Panc1 (cell line): ENCODE measurements around the gene C11orf68. TPM values are rescaled to one million over a fixed set of nuclear protein-coding genes. Genes with fewer than 3 reads are reported as not detected.
A peak's percentile ranks its signal among the peaks of the same experiment; 100 is the strongest.

Experiments
- ATAC-seq: fragments of 200-7000 bp; cut with Tn5 transposase; 2 replicates; pipeline ENCODE4 v1.9.1; 2020; ENCODE audit warnings: mild to moderate bottlenecking, moderate library complexity
- BruUV-seq: library from RNA; stranded (reverse); fragments of 400-500 nt; replicated peaks from 2 replicates; lab custom pipeline; 2021; lab: Mats Ljungman, UMichigan
- CTCF ChIA-PET: fragments of 300-600 bp; sonication (Branson Sonifier 250); formaldehyde crosslinking; loops from one replicate; lab custom pipeline; 2022; ENCODE audit warnings: antibody characterized with exemption; lab: Charles Lee
- POLR2A ChIA-PET: fragments of 300-600 bp; sonication (Branson Sonifier 250); formaldehyde crosslinking; loops from one replicate; lab custom pipeline; 2022; ENCODE audit warnings: antibody characterized with exemption; lab: Charles Lee
- DNase-seq: peaks from one replicate; pipeline ENCODE4 v3.0.0-alpha.2; 2010; ENCODE audit warnings: low read depth, low spot score
- H3K27ac ChIP-seq: 2 replicates; pipeline ENCODE4 v1.5.1; 2011; ENCODE audit warnings: mild to moderate bottlenecking, low read length, inconsistent platforms
- H3K27me3 ChIP-seq: fragments of 200-500 bp; sonication (Bioruptor generic); 2 replicates; pipeline ENCODE4 v1.6.0; 2014; ENCODE audit warnings: low read length, inconsistent platforms; ENCODE audit not compliant: control insufficient read depth, insufficient read depth
- H3K36me3 ChIP-seq: fragments of 200-500 bp; sonication (Bioruptor generic); 2 replicates; pipeline ENCODE4 v1.5.1; 2014; ENCODE audit warnings: inconsistent platforms, mild to moderate bottlenecking, low read length, moderate library complexity; ENCODE audit not compliant: control insufficient read depth, insufficient read depth
- H3K4me1 ChIP-seq: 2 replicates; pipeline ENCODE4 v1.5.1; 2011; ENCODE audit warnings: inconsistent platforms, mild to moderate bottlenecking, low read length, moderate library complexity; ENCODE audit not compliant: control insufficient read depth, insufficient read depth
- H3K4me3 ChIP-seq, 2 experiments: 2 replicates each; pipeline ENCODE4 v1.5.1; 2011 to 2012; ENCODE audit warnings: low read depth in 2 of 2, low read length in 2 of 2, mild to moderate bottlenecking in 2 of 2, inconsistent platforms in 1 of 2, moderate library complexity in 1 of 2
- H3K9me3 ChIP-seq: fragments of 200-500 bp; sonication (Bioruptor generic); 2 replicates; pipeline ENCODE4 v1.5.1; 2014; ENCODE audit warnings: low read depth, mild to moderate bottlenecking, inconsistent platforms, low read length, moderate library complexity; ENCODE audit not compliant: control insufficient read depth, insufficient read depth
- CTCF ChIP-seq: fragments of 450-650 bp; IDR thresholded peaks from 2 replicates; pipeline ENCODE4 v1.5.1; 2017; ENCODE audit warnings: mild to moderate bottlenecking
- POLR2AphosphoS5 ChIP-seq: IDR thresholded peaks from 2 replicates; pipeline ENCODE4 v1.6.1; 2012; ENCODE audit warnings: mild to moderate bottlenecking, low read depth, low read length, moderate library complexity
- REST ChIP-seq, 2 experiments: IDR thresholded peaks; 2 replicates each; pipeline ENCODE4 v1.6.1; 2011 to 2012; ENCODE audit warnings: low read depth in 2 of 2, control low read depth in 1 of 2, low read length in 1 of 2, mild to moderate bottlenecking in 1 of 2, moderate library complexity in 1 of 2; ENCODE audit not compliant: insufficient read depth in 1 of 2
- SIN3A ChIP-seq: IDR thresholded peaks from 2 replicates; pipeline ENCODE4 v1.6.1; 2012; ENCODE audit warnings: low read depth, mild to moderate bottlenecking, low read length, moderate library complexity, borderline replicate concordance; ENCODE audit not compliant: insufficient read depth
- TCF7L2 ChIP-seq: IDR thresholded peaks from 2 replicates; pipeline ENCODE4 v1.6.1; 2011; ENCODE audit warnings: mild to moderate bottlenecking, low read depth, low read length, inconsistent platforms
- in situ Hi-C: cut with HindIII; loops from 2 replicates; pipeline ENCODE4 v1.10.0; 2016; ENCODE audit warnings: low sequenced_read_pairs, low pct_unique_long_range_greater_than_20kb
- intact Hi-C: fragments of 100-400 bp; cut with micrococcal nuclease; formaldehyde crosslinking; loops from one replicate; pipeline ENCODE4 v1.10.0; 2022; ENCODE audit not compliant: unreplicated experiment
- total RNA-seq: library from RNA; stranded (reverse); gene quantifications from one replicate; pipeline ENCODE4 v1.2.1, GENCODE V29; 2021; ENCODE audit not compliant: unreplicated experiment

The C11orf68 gene
- total RNA-seq, 1 experiment from 2014 or later, result 84.7 TPM

- in situ Hi-C loops, result no loop called here
- TF ChIP-seq SIN3A (no peak), REST (IDR thresholded peaks at IDR 0.05; ENCODE audit: insufficient read depth in 1 of 2, low read depth in 2 of 2, low read length in 1 of 2) (no peak), CTCF (no peak), POLR2AphosphoS5 (no peak)
- Histone ChIP-seq H3K4me3 (peak overlapping the region; percentile 82 to 89), H3K9me3 (no peaks in the 10 kb centered on the region), H3K27me3 (no peaks in the 10 kb centered on the region), H3K4me1 (peaks cover 11% of the 10 kb centered on the region), H3K36me3 (peaks cover 5% of the 10 kb centered on the region; the same call in 1 of the 2 replicates), H3K27ac (peak overlapping the region; percentile 99)
- ATAC-seq (peak; percentile 26), DNase-seq (no peak)
- ChIA-PET POLR2A (interaction anchor here (1.0 kb wide), 1 partner anchor 63 kb away, joined by 3 read pairs; no protein-coding TSS in a partner anchor), CTCF (no interaction called here)
- intact Hi-C loops, result no loop called here
- no TSS peak for BruUV-seq
These were observed 42.0 kb upstream of the C11orf68 start for GRCh38 chr11:65960824-65961266.

- ChIA-PET CTCF (no interaction called here), POLR2A (interaction anchor here (0.5 to 0.7 kb wide), 2 partner anchors 36 to 64 kb away, joined by 3 to 4 read pairs; no protein-coding TSS in a partner anchor)
- no peak for DNase-seq
- in situ Hi-C loops (no loop called here), intact Hi-C loops (no loop called here)
- TF ChIP-seq REST (IDR thresholded peaks at IDR 0.05; ENCODE audit: insufficient read depth in 1 of 2, low read depth in 2 of 2, low read length in 1 of 2) (no peak), TCF7L2 (no peak), CTCF (no peak), POLR2AphosphoS5 (no peak), SIN3A (no peak)
- H3K9me3 ChIP-seq, result no peaks in the 10 kb centered on the region
- no peaks in the 10 kb centered on the region for H3K27me3 ChIP-seq
- H3K4me3 ChIP-seq, result no peak overlapping the region
- H3K36me3 ChIP-seq, result no peaks in the 10 kb centered on the region
- no peak overlapping the region for H3K27ac ChIP-seq
- peaks cover 11% of the 10 kb centered on the region for H3K4me1 ChIP-seq
- no peak for ATAC-seq
- no TSS peak for BruUV-seq
These were observed 40.0 kb upstream of the C11orf68 start for GRCh38 chr11:65958774-65959420.
